ENCODE measurements around the gene WTIP.

GRCh38 chr19:34555447-34555846 lies 73.9 kb downstream of the WTIP start:
- TF ChIP-seq CTCF (IDR thresholded peaks at IDR 0.05; ENCODE audit: insufficient read depth, low read length, poor library complexity, severe bottlenecking) = no peak
- TF ChIP-seq EZH2phosphoT487 (conservative IDR thresholded peaks at IDR 0.05; ENCODE audit: low read length) = no peak

Data from SU-DHL-6 (cell line).